NT2/D1 (cell line): ENCODE data around the gene SLC24A3.

Experiments
- SUZ12 ChIP-seq: IDR thresholded peaks from 2 replicates; pipeline ENCODE4 v1.6.1; 2011; ENCODE audit not compliant: insufficient read length, insufficient read depth; ENCODE audit errors: extremely low read depth
- ZNF274 ChIP-seq: IDR thresholded peaks from 2 replicates; pipeline ENCODE4 v1.6.1; 2011; ENCODE audit warnings: mild to moderate bottlenecking, low read depth, low read length

- TF ChIP-seq ZNF274 (no peak), SUZ12 (no peak)
These were observed 31.8 kb downstream of the SLC24A3 start for GRCh38 chr20:19244291-19244690.
